ENCODE results near the gene ASCL2. TPM values are rescaled to one million over a fixed set of nuclear protein-coding genes. Genes with fewer than 3 reads are reported as not detected.

ASCL2 gene
- total RNA-seq, 1 donor, result not detected

- peak; percentile 25 for DNase-seq (ENCODE audit: low read depth)
- no peak overlapping the region for H3K4me3 ChIP-seq (ENCODE audit: low read depth, low read length)
- TF ChIP-seq CTCF (IDR thresholded peaks at IDR 0.05; ENCODE audit: insufficient read depth, low read depth, low read length), result no peak
These were observed 47.9 kb downstream of the ASCL2 start for GRCh38 chr11:2222451-2222850.

DNA sequence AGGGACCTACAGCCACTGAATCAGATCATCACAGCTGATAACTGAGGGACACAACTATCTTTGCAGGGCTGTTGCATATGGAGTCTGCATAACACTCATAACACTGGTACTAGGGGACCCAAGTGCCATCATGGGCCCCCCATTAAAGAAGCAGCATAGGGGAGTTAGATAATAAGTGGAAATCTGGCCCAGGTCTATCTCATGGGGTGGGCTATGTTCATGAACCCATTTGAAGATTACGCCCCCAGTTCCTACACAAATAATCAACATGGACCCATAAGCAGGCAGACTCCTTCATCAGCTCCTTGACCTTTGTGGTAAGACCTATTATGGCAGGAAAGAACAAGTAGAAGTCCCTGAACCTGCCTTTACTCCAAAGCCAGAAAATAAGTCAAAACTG is 48.8 kb downstream of the ASCL2 start:
- no peak for DNase-seq (ENCODE audit: low read depth)
- no peak for TF ChIP-seq CTCF (IDR thresholded peaks at IDR 0.05; ENCODE audit: insufficient read depth, low read depth, low read length)
- H3K4me3 ChIP-seq (ENCODE audit: low read depth, low read length), result no peak overlapping the region

DNA sequence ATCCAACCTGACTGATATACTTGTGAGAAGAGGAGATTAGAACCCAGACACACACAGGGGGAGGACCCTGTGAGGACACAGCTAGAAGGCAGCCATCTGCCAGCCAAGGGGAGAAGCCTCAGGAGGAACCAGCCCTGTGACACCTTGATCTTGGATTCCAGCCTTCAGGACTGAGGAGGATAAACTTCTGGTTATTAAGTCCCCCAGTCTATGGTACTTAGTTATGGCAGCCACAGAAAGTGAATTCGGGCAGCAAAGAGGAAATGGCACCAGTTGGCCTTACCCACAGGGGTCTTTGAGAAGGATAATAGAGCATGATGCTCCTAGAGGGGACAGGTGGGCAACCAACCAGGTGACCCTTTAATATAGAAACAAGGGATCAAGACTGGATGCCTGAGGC is 49.4 kb downstream of the ASCL2 start:
- H3K4me3 ChIP-seq (ENCODE audit: low read depth, low read length), result no peak overlapping the region
- DNase-seq (ENCODE audit: low read depth), result no peak
- TF ChIP-seq CTCF (IDR thresholded peaks at IDR 0.05; ENCODE audit: insufficient read depth, low read depth, low read length), result no peak

- no peak for DNase-seq (ENCODE audit: low read depth)
- no peak overlapping the region for H3K4me3 ChIP-seq (ENCODE audit: low read depth, low read length)
- TF ChIP-seq CTCF (IDR thresholded peaks at IDR 0.05; ENCODE audit: insufficient read depth, low read depth, low read length), result no peak
These were observed 50.1 kb downstream of the ASCL2 start for GRCh38 chr11:2220173-2220771.

GRCh38 chr11:2219318-2220017 is 50.9 kb downstream of the ASCL2 start:
- DNase-seq (ENCODE audit: low read depth), result no peak
- H3K4me3 ChIP-seq (ENCODE audit: low read depth, low read length), result no peak overlapping the region
- TF ChIP-seq CTCF (IDR thresholded peaks at IDR 0.05; ENCODE audit: insufficient read depth, low read depth, low read length), result no peak

Other genes with a start within 250 kb of the ASCL2 start
- 26.8 and 44.8 TPM in 2 replicates for gene IGF2, start 131.2 kb downstream of the ASCL2 start, total RNA-seq
- gene INS, start 109.4 kb downstream of the ASCL2 start, total RNA-seq, result not detected in 2 replicates
- gene TH, start 98.8 kb downstream of the ASCL2 start, total RNA-seq, result not detected in 2 replicates
- gene C11orf21, start 31.3 kb upstream of the ASCL2 start, total RNA-seq, result not detected in 2 replicates
- gene TSPAN32, start 31.4 kb upstream of the ASCL2 start, total RNA-seq, result under 0.01 and 0.43 TPM in 2 replicates
- 220 and 257 TPM in 2 replicates for gene CD81, start 106.7 kb upstream of the ASCL2 start, total RNA-seq
- gene TSSC4, start 130.2 kb upstream of the ASCL2 start, total RNA-seq, result 54.8 and 58.6 TPM in 2 replicates
- gene TRPM5, start 173.9 kb upstream of the ASCL2 start, total RNA-seq, result not detected in 2 replicates
- not detected in 2 replicates for gene KCNQ1, start 174.4 kb upstream of the ASCL2 start, total RNA-seq